Measurements from ENCODE around the gene SACM1L.
"Not testable (repeated sequence)": the region's sequence is repeated elsewhere in the genome, so short reads cannot be mapped to it uniquely, and the experiment has no call there.

The SACM1L gene

DNA sequence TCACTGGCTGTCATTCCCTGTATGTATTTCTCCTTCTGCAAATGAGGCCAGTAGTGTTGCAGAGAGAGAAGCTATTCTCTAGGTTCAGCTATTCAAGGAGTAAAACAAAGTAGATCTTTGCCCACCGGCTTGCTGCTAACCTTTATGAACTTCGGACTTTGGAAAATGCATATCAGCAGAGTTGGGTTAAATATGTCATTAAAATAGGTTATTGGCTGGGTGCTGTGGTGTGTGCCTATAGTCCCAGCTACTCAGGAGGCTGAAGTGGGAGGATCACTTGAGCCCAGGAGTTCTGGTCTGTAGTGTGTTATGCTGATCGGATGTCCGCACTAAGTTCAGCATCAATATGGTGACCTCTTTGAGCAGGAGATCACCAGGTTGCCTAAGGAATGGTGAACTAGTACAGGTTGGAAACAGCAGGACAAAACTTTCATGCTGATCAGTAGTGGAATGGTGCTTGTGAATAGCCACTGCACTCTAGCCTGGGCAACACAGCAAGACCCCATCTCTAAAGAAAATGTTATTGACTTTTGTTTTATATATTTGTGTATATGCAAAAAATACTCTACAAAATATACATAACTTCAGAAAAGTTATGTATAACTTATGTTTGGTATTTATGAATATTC, 53.4 kb downstream of the SACM1L start:
- DNase-seq: no peak

DNA sequence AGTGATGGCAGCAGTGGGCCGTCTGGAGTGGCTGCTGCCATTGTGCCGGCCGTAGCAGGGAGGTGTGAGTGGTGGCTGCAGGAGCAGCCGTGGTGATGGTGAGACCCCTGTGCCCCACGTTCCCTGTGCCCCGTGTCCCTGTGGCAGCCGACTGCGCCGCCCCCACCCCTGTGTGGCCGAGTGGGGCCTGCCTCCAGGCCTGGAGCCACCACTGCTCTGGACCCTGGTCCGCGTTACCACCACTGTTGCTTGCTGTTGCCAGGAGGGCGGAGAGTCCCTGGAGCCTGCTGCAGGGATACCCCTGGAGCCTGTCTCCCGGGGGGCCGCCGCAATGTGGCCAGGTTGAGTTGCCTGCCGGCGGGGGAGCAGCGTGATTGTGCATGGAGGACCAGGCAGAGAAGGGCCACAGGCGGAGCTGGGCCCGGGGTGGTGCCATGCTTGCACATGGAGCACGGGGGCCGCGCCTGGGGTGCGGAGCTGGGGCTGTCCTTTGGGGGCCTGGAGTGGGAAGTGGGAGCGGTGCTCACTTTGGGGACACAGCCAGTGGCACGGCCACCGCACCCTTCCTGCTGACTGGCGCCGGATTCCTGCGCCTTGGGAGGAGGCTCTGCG, 57.1 kb downstream of the SACM1L start:
- no peak for DNase-seq

DNA sequence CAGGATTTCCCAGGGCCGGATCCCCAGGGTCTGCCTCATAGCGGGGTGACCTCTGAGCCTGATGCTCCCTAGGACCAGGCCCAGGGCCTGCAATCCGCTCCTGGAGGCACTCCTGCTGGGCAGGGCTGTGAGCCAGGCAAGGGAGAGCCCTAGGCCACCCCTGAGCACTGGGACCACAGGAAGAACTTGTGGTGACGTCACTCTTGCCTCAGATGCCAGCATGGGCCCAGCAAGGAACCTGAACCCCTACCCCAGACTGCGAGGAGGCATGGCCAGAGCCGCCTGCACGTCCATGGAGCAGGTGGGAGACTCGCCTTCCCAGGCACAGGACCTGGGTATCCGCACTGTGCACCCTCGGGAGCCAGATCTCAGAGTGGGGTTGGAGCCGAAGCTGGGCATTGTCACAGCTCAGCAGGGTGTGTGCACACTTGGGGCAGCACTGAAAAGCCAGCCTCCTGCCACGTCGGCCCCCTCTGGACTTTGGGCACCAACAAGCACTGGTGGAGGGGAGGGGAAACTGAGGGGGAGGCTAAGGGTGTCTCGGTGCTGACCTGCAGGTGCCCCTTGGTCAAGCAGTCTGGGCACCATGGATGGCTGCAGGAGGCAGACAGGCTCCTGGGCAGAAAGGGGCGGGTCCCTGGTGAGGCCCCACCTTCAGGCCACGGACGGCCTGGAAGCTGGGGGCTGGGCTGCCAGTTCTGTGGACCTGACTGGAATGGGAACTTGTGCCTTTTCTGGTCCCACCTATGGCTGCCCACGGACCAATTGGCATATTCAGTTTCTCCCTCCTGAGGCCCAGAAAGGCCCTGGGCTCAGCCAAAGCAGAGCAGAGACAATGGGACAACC, 57.8 kb downstream of the SACM1L start:
- no peak for DNase-seq

DNA sequence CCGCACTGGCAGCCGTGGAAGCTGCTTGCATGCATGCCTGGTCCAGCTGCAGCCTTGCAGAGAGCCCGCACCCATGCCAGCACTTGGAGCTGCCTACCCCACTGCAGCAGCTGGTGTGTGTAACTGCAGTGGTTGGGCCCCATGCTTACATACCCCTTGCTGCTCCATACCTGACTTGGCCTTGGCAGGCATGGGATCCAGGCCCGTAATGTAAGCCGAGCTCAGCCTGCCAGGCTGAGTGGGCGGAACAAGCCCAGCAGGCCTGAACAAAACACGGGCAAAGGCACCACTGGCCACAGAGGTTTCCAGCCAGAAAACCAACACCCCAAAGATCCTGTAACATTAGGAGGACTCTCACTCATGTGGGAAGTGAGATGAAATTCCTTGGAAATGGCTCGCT, 58.9 kb downstream of the SACM1L start:
- no peak for DNase-seq

DNA sequence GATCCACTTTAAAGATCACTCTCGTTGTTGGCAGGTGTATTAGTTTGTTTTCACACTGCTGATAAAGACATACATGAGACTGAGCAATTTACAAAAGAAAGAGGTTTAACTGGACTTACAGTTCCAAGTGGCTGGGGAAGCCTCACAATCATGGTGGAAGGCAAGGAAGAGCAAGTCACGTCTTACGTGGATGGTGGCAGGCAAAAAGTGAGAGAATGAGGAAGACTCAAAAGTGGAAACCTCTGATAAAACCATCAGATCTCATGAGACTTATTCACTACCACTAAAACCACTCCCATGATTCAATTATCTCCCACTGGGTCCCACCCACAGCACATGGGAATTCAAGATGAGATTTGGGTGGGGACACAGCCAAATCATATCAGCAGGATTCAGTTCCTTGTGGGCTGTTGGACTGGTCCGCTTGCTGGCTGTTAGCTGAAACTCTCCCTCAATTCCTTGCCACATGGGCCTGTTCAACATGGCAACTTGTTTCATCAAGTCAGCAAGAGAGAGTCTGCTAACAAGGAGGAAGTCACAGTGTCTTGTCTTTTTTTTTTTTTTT, 59.9 kb downstream of the SACM1L start:
- DNase-seq: not testable (repeated sequence)

DNA sequence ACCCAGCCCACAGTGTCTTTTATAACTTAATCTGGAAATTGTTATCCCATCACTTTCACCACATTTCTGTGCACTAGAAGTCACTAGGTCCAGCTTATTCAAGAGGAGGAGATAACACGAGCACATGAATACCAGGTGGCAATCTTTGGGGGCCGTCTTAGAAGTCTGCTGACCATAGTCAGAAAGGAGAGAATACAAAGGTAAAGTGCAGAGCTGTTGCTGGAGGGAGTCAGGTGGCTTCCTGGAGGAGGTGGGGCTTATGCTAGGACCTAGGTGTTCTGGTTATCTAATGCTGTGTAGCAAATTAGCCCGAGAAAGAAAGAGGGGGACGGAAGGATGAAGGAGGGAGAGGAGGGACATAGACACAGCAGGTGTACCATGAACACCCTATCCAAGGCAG, 60.7 kb downstream of the SACM1L start:
- no peak for DNase-seq

DNA sequence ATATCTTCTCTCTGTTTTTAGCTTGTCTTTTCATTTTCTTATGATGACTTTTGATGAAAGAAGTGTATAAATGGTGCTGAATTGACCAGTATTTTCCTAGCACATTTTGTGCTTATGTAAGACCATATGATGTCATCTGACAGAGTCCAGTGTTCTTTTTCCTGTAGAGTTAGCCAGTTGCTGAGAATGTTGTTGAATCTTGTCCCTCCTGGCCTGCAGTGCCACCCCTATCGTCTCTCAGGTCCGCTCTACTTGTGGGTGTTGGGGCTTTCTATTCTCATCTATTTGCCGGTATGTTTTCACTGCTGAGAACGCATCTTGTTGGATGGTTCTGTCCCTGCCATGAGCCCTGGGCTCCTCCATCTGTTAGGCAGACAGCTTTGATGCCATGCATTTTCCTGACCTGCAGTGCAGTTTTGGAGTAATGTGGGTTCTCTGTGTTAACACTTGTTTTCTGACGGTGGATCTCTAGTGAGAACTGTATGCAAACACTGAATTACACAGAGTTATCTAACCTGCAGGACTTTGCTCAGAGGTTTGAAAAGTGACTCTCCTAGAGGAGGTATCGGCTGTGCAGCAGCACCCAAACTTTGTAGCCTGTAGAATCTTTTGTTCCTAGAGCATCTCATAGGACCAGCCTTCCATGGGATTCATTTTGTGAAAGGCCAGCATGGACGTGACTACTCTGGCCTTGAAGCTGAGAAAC, 62.5 kb downstream of the SACM1L start:
- DNase-seq: no peak

DNA sequence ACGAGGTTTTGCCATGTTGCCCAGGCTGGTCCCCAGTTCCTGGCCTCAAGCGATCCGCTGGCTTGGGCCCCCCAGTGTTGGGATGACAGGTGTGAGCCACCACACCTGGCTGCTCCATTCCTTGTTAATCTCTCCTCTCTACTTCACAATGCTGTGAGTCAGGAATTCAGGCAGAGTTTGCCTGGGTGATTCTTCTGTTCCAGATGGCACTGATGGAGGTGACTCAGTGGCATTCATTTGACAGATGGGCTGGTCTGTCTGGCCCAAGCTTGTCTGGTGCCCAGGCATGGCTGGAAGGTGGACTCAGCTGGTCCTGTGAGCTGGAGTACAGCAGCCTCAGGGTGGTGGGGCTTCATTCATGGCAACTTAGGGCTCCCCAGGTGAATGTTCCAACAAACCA, 63.9 kb downstream of the SACM1L start:
- no peak for DNase-seq

DNA sequence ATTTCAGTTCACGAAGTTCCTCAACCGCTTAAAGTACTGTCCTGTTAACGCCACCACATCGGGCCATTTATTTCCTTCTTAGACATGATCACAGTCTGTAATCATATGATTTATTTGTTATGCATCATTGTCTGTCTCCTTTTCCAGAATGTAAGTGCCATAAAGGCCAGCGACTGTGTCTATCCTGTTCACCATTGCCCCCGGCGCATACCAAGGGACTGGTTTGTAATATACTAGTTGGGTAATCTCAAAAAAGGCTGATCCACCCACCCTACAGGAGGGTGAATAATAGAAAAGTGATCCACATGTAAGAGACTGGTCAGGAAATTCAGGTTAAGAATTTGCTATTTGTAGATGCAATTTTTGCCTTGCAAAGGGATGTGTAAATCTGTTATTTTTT, 65.3 kb downstream of the SACM1L start:
- no peak for DNase-seq

DNA sequence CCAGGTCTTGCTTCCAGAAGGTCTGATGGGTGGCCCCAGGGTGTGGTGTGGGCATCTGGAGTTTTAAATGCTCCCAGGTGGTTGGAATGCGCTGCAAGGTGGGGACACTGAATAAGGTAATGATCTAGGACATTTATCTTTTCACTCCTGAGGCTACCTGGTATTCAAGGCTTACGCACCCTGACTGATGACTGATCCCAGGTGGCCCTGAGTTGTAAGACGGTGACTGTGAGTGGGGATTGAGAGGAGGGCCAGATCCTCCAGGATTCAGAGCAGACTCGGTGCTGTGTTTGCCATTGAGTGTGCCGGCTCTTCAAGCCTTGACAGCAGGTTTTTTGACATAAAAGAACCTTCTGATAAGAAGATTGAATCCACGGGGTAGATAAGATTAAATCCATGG, 66.9 kb downstream of the SACM1L start:
- no peak for DNase-seq

DNA sequence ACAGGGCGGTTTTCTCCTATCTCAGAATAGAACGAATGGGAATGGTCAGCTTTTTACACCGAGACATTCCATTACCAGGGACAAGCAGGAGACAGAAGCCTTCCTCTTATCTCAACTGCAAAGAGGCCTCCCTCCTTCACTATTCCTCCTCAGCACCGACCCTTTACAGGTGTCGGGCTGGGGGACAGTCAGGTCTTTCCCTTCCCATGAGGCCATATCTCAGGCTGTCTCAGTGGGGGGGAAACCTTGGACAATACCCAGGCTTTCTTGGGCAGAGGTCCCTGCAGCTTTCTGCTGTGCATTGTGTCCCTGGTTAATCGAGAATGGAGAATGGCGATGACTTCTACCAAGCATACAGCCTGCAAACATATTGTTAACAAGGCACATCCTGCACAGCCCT, 67.9 kb downstream of the SACM1L start:
- not testable (repeated sequence) for DNase-seq

DNA sequence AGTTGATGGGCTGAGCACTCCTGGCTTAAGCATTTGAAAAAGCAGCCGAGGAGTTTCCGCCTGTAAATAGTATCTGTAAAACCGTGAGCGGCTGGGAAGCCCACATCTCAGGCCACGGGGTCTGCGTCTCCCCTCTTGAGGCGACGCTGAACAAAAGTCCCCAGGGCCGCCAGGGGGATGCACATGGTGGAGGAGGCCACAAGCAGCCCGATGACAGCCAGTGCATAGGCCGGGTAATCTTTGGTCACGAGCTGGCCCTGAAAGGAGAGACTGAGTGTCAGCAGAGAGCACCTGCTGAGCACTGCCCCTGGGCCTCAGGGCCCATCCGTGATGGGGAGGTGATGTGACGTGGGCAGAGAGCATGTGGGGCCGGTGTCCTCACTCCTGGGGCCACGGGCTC, 69.7 kb downstream of the SACM1L start:
- DNase-seq: no peak

DNA sequence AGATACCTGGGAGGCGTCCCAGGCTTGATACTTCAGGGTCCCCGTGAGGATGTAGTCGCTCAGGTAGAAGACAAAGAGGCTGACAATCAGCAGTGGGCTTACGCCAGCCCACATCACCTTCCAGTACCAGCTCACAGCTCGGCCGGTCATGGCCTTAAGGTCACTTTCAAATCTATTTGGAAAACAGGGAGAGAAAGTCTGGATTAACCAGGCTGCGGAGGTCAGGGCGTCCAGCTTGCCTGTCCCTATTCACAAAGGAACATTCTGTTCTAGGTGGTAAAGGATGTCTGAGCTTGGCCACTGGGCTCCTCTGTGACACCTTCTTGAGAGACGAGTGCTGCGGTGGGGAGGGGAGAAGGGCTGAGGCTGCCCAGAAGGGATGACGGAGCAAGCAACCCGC, 70.7 kb downstream of the SACM1L start:
- DNase-seq: no peak

DNA sequence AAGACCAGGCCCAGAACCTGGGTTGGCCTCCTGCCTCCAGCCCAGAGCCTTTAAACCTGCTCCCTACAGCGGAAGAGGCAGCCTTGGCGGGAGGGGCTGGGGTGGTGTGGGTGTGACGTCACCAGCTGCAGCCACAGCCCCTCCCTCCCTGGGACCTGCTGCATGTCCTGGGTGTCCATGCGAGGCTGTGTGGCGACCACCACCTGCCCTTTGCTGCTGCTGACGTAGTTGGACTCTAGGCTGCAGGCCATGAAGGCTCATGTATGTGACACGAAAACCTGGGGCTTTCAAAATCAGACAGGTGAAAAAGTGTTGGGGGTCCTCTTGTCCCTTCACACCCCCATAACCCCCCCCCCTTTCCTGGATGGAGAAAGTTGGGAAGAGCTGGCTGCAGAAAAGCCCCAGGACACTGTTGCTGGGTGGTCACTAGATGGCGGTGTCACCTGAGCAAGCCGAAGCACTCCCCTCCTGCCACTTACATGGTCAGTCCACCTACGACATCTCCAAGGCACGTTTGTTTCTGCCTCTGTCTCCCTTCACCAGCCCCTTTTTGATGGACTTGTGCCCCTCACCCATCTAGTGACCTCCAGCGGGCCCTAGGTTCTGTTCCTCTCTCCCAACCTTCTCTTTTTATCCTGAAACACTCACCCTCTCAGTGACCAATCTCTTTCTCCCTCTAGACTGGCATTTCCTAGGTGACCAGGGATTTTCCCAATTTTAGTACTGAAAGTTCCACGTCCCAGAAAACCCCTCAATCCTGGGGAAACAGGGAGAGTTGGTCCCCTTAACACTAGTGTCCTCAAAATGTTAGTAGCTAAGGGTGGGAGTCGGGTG, 71.9 kb downstream of the SACM1L start:
- peak; percentile 51 to 61 for DNase-seq

DNA sequence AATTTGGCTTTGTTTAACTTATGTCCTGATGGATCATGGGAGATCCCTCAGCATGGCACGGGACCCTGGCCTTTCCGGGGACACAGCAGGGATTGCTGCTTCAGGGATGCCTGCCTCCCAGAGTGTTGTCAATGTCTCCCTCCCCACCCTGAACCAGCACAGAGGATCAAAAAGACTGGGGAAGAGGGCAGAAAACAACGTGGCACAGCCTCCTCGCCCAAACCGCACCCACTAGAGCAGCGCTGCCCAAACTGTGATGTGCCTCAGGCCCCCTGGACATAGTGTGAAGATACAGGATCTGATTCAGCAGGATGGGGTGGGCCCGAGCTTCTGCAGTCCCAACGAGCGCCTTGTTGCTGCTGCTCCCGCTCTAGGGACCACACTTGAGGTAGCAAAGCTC, 72.6 kb downstream of the SACM1L start:
- no peak for DNase-seq

DNA sequence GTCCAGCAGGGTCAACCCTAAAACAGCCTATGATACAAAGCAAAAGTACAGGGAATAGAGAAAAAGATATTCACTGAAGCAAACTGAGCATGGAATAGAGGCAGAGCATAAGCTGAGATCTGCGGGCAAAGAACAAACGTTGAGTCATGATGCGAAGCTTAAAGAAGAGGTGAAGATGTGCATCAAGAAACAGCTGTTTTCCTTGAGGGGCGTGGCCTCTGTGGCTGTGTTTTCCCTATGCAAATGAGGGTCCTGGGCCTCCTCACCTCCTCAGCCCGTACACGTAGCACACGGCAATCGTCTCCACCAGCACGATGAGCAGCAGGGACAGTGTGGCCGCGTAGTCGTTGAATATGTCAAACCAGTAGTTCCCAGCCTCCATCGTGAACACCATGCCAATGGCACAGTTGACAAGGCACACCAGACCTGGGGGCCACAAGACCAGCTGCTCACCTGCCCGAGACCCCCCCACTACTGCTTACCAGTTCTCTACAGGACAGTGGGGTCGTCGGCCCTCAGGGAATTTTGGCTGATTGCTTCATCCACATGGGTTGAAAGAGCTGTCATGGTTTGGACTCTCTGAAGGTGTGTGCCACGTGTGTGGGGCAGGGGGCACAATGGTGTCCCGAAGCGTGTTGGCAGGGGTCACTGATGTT, 73.6 kb downstream of the SACM1L start:
- DNase-seq: no peak

DNA sequence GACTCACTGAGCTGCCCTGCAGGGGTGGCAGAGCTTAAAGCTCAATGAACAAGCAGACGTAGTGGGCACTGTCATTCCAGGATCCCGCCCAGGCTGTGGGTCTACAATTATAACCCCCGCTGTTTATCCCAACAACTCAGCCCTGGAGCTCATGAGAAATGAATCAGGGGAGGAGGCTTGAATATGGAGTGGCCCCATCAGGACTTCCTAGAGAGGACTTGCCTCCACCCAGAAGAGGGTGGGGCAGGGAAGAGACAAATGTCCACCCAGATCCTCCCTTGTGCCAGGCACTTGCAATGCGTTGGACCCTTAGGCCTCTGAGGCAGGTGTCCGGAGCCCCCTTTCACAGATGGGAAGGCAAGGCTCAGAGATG, 74.1 kb downstream of the SACM1L start:
- no peak for DNase-seq

DNA sequence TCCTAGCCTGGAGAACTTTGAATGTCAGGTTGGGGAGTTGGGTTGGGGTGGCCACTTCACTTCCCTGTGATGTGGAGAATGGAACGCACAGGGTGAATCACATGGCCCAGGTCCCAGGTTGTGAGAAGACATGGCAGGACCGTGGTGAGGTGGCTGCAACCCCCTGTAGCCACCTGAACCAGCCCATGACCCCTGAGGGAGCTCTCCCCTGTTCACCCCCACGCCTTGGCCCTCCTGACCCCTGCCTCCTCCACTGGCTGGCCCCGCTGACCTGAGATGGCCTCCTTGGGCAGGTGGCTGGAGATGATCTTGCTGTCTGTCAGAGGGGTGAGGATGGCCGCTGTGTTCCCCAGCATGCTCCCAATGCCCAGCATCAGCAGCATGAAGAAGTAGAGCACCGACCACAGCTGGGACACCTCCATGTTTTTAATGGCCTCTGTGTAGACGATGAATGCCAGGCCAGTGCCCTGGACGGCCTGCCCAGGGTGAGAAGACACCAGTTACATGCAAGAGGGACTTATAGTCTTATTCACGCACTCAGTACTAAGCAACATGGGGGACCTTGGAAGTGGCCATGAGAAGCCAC, 76.2 kb downstream of the SACM1L start:
- DNase-seq: no peak

DNA sequence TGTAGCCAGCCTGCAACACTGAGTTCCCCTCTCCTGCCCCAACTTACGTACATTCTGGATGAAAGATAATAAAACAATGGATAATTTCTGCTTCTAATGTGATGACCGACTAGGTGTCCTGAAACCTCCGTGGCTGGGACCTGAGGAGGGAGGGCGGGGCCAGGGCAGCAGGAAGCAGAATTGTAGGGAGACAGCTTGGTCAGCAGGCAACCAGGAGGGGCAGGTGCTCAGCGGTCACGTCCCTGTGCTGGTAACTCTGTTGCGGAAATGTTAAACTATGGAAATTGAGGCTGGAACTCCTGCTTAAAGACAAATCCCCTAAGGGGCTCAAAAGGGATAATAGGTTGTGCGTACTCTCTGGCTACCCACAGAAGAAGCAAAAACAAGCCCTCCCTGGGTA, 76.8 kb downstream of the SACM1L start:
- DNase-seq: no peak

DNA sequence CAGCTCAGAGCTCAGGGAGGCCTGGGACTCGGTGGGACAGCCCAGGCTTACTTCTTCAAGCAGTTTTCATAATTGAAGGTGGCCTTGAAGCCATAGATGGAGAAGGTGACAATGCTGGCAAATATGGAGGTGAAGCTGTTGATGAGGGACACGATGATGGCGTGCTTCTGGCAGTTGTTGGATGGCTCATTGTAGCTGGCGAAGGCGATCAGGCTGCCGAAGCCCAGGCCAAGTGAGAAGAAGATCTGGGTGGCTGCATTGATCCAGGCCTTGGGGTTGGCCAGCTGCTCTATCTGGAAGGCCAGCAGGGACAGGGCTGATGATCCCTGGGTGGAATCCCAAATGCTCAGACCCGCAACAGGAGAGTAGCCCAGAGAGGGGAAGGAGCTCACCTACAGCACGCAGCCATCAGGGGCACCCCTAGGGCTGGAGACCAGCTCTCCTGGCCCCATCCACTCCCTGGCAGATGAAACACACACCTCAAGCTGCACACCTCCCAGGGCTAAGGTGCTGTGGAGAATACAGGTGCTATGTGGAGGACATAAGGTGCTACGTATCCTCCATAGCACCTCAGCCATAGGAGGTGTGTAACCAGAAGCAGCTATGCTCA, 82.1 kb downstream of the SACM1L start:
- no peak for DNase-seq

DNA sequence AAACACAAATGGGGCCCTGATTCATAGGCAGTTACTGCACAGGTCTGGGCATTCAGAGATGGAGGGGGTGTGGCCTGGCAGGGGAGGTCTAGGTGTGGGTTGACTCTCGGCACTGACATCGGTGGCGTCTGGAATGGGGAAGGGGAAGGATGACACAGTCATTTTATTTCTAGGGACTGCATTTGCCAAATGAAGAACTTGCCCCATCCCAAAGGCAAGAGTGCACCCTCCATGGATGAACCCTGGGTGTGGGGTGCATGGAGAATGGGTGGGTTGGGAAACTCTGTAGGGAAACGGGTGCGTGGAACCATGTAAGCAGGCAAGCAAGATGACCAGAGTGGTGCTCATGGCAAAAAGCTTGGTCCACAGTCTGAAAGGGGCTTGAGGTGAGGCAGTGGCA, 82.6 kb downstream of the SACM1L start:
- DNase-seq: no peak

All from Kasumi-1 (cell line).